Epithelial cell of esophagus (primary cell): ENCODE data around the gene DNMT1.

Source experiments
- DNase-seq: peaks from one replicate; pipeline ENCODE4 v3.0.0; 2010; ENCODE audit warnings: low read depth
- H3K4me3 ChIP-seq: 2 replicates; pipeline ENCODE4 v1.5.1; 2011; ENCODE audit warnings: mild to moderate bottlenecking, low read length, control low read depth
- TF ChIP-seq, protein P1 (sequence below): IDR thresholded peaks from 2 replicates; pipeline ENCODE4 v1.5.1; 2011; ENCODE audit warnings: low read depth, mild to moderate bottlenecking, low read length, control low read depth, inconsistent platforms; ENCODE audit not compliant: insufficient read depth; ENCODE audit errors: missing control alignments

The DNMT1 gene

DNA sequence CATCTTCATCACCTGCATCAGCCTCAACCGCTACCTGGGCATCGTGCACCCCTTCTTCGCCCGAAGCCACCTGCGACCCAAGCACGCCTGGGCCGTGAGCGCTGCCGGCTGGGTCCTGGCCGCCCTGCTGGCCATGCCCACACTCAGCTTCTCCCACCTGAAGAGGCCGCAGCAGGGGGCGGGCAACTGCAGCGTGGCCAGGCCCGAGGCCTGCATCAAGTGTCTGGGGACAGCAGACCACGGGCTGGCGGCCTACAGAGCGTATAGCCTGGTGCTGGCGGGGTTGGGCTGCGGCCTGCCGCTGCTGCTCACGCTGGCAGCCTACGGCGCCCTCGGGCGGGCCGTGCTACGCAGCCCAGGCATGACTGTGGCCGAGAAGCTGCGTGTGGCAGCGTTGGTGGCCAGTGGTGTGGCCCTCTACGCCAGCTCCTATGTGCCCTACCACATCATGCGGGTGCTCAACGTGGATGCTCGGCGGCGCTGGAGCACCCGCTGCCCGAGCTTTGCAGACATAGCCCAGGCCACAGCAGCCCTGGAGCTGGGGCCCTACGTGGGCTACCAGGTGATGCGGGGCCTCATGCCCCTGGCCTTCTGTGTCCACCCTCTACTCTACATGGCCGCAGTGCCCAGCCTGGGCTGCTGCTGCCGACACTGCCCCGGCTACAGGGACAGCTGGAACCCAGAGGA is 80.6 kb downstream of the DNMT1 start:
- DNase-seq: no peak
- H3K4me3 ChIP-seq: no peak overlapping the region
- TF ChIP-seq, protein P1, sequence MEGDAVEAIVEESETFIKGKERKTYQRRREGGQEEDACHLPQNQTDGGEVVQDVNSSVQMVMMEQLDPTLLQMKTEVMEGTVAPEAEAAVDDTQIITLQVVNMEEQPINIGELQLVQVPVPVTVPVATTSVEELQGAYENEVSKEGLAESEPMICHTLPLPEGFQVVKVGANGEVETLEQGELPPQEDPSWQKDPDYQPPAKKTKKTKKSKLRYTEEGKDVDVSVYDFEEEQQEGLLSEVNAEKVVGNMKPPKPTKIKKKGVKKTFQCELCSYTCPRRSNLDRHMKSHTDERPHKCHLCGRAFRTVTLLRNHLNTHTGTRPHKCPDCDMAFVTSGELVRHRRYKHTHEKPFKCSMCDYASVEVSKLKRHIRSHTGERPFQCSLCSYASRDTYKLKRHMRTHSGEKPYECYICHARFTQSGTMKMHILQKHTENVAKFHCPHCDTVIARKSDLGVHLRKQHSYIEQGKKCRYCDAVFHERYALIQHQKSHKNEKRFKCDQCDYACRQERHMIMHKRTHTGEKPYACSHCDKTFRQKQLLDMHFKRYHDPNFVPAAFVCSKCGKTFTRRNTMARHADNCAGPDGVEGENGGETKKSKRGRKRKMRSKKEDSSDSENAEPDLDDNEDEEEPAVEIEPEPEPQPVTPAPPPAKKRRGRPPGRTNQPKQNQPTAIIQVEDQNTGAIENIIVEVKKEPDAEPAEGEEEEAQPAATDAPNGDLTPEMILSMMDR: no peak

DNA sequence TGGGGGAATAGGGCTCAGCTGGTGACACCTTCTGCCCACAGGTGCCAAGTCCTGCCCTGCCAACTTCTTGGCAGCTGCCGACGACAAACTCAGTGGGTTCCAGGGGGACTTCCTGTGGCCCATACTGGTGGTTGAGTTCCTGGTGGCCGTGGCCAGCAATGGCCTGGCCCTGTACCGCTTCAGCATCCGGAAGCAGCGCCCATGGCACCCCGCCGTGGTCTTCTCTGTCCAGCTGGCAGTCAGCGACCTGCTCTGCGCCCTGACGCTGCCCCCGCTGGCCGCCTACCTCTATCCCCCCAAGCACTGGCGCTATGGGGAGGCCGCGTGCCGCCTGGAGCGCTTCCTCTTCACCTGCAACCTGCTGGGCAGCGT is 81.2 kb downstream of the DNMT1 start:
- H3K4me3 ChIP-seq: no peak overlapping the region
- DNase-seq: no peak
- TF ChIP-seq, protein P1: no peak

DNA sequence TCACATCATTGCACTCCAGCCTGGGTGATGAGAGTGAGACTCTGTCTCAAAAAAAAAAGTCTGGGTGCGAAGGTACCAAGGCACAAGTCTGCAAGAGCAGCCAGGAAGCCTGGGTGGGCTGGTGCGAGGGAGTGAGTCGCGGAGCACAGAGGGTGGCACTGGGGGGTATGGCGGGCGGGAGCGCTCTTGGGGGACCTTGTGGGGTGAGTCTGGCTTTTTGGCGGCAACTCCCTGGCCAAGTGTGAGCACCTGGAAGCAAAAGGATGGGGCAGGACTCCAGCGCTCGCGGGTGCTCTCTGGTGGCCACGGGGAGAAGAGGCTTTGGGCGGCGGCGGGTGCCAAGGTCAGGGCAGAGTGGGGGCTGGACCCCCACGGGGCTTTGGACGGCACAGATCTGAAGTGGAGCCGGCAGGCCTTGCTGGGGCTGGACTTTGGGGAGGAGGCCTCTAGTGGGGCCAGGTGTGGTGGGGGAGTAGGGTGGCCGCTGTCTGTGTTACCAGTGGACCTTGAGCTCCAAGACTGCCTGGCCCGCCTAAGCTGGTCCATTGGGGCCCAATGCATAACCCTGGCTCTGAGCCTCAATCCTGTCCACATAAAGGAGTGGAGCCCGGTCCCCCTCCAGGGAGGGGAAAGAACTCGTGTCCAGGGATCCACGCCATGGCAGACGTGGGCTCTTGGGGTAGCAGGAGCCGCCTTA is 81.7 kb downstream of the DNMT1 start:
- DNase-seq: peak; percentile 62

DNA sequence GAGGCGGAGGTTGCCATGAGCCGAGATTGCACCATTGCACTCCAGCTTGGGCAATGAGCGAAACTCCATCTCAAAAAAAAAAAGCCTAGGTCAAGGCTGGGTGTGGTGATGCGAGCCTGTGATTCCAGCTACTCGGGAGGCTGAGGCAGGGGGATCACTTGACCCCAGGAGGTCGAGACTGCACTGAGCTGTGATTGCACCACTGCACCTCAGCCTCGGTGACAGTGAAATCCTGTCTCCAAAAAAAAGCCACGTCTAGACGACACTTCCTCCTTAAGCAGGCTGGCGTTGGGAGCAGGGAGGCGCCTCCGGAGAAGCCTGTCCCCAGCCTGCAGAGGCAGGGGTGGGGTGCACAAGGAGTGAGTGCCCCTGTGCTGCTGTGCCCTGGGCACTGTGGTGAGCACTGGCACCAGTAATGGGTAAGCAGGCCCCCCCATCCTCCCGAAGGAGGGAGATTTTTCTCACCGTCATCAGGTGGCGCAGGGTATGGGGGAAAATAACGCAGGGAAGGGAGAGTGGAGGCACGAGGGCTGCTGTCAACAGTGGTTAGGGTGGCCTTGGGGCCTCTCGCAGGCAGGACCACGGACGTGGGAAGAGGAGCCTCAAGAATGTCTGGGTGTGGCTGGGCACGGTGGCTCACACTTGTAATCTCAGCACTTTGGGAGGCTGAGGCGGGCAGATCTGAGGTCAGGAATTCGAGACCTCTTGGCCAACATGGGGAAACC is 82.6 kb downstream of the DNMT1 start:
- H3K4me3 ChIP-seq: no peak overlapping the region
- TF ChIP-seq, protein P1: no peak
- DNase-seq: no peak

More for the DNA sequence above, 81.7 kb downstream of the DNMT1 start:
- TF ChIP-seq, protein P1: peak; percentile 71
- H3K4me3 ChIP-seq: no peak overlapping the region

DNA sequence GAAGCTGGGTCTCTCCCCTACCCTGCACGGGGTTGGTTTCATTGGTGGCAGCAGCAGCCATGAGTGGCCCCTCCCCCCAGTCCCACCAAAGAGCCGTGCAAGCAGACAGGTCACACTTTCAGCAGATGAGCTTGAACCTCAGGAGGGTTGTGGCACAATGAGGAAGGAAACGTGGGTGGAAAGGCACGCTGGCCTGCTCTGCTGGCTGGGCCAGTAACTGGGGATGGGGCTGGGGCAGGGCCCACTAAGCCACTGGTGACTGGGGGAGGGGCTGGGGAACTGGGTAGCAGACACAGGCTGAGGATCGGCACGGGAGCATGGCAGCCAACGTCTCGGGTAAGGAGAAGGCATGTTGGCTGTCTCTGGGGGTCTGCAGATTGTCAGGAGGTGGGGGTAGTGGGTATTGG is 83.3 kb downstream of the DNMT1 start, which contains the start of gene P2RY11:
Gene P2RY11, plus strand, starts transcription at position 289 of the 407 bp plus-strand sequence. Its CDS starts 29 bp downstream, at position 318.
- no peak for DNase-seq
- no peak within 1 kb of the TSS for H3K4me3 ChIP-seq
- TF ChIP-seq, protein P1: no peak

DNA sequence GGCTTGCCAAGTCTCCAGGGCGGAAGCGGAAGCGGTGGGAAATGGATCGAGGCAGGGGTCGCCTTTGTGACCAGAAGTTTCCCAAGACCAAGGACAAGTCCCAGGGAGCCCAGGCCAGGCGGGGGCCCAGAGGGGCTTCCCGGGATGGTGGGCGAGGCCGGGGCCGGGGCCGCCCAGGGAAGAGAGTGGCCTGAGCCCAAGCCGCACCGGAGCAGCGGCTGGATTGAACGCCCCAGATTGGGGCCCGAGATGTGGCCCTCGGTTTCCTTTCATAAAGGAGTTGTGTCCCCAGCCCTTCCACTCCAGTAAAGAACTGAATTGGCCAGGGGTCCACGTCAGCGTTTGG is 83.8 kb downstream of the DNMT1 start:
- no peak for DNase-seq
- no peak overlapping the region for H3K4me3 ChIP-seq
- TF ChIP-seq, protein P1: no peak
